Loucy (cell line): ENCODE data around the gene MBP.

Experiments
- H2AFZ ChIP-seq: fragments of 200-600 bp; sonication (generic); 2 replicates; pipeline ENCODE4 v1.6.0; 2016; ENCODE audit warnings: antibody characterized with exemption, mild to moderate bottlenecking, low read length, moderate library complexity
- H3F3A ChIP-seq: fragments of 200-600 bp; 2 replicates; pipeline ENCODE4 v1.6.0; 2016; ENCODE audit warnings: antibody characterized with exemption, low read depth, mild to moderate bottlenecking
- H3K27me3 ChIP-seq: fragments of 200-600 bp; sonication (generic); 2 replicates; pipeline ENCODE4 v1.6.1; 2014; ENCODE audit warnings: low read length, mild to moderate bottlenecking; ENCODE audit not compliant: insufficient read depth, poor library complexity, severe bottlenecking
- H3K36me3 ChIP-seq: fragments of 200-600 bp; sonication (generic); 2 replicates; pipeline ENCODE4 v1.6.1; 2016; ENCODE audit warnings: low read length; ENCODE audit not compliant: insufficient read depth
- H3K4me1 ChIP-seq: fragments of 200-600 bp; sonication (generic); 2 replicates; pipeline ENCODE4 v1.5.1; 2014; ENCODE audit warnings: low read length, mild to moderate bottlenecking; ENCODE audit not compliant: insufficient read depth, poor library complexity, severe bottlenecking
- H3K4me2 ChIP-seq: fragments of 200-600 bp; sonication (generic); 2 replicates; pipeline ENCODE4 v1.6.0; 2014; ENCODE audit warnings: antibody characterized with exemption, low read length, low read depth, mild to moderate bottlenecking; ENCODE audit not compliant: poor library complexity, severe bottlenecking
- H3K4me3 ChIP-seq: fragments of 200-600 bp; sonication (generic); 2 replicates; pipeline ENCODE4 v1.5.1; 2014; ENCODE audit warnings: low read length, mild to moderate bottlenecking, mixed read lengths; ENCODE audit not compliant: poor library complexity, severe bottlenecking
- H3K79me2 ChIP-seq: fragments of 200-600 bp; sonication (generic); 2 replicates; pipeline ENCODE4 v1.6.1; 2014; ENCODE audit warnings: low read length; ENCODE audit not compliant: insufficient read depth
- H3K9ac ChIP-seq: fragments of 200-600 bp; sonication (generic); 2 replicates; pipeline ENCODE4 v1.6.0; 2014; ENCODE audit warnings: mild to moderate bottlenecking, low read depth, low read length, moderate library complexity; ENCODE audit not compliant: poor library complexity, severe bottlenecking
- H3K9me2 ChIP-seq: fragments of 200-600 bp; sonication (generic); replicated peaks from 2 replicates; pipeline ENCODE4 v1.6.1; 2016; ENCODE audit warnings: low read depth, low read length, mixed read lengths
- H3K9me3 ChIP-seq: fragments of 200-600 bp; sonication (generic); 2 replicates; pipeline ENCODE4 v1.6.1; 2014; ENCODE audit warnings: mild to moderate bottlenecking, antibody characterized with exemption, low read length, low read depth; ENCODE audit not compliant: insufficient read depth
- H4K20me1 ChIP-seq: fragments of 200-600 bp; sonication (generic); 2 replicates; pipeline ENCODE4 v1.6.0; 2014; ENCODE audit warnings: antibody characterized with exemption, low read length, mild to moderate bottlenecking; ENCODE audit not compliant: insufficient read depth, poor library complexity, severe bottlenecking
- EZH2phosphoT487 ChIP-seq: fragments of 200-600 bp; IDR thresholded peaks from 2 replicates; pipeline ENCODE4 v1.6.1; 2018; ENCODE audit warnings: antibody characterized with exemption, mild to moderate bottlenecking, moderate library complexity, borderline replicate concordance
- TF ChIP-seq, protein P1 (sequence below): fragments of 200-600 bp; sonication (generic); conservative IDR thresholded peaks from 2 replicates; pipeline ENCODE4 v1.5.1; 2014; ENCODE audit warnings: mild to moderate bottlenecking, antibody characterized with exemption, low read length

Gene MBP

DNA sequence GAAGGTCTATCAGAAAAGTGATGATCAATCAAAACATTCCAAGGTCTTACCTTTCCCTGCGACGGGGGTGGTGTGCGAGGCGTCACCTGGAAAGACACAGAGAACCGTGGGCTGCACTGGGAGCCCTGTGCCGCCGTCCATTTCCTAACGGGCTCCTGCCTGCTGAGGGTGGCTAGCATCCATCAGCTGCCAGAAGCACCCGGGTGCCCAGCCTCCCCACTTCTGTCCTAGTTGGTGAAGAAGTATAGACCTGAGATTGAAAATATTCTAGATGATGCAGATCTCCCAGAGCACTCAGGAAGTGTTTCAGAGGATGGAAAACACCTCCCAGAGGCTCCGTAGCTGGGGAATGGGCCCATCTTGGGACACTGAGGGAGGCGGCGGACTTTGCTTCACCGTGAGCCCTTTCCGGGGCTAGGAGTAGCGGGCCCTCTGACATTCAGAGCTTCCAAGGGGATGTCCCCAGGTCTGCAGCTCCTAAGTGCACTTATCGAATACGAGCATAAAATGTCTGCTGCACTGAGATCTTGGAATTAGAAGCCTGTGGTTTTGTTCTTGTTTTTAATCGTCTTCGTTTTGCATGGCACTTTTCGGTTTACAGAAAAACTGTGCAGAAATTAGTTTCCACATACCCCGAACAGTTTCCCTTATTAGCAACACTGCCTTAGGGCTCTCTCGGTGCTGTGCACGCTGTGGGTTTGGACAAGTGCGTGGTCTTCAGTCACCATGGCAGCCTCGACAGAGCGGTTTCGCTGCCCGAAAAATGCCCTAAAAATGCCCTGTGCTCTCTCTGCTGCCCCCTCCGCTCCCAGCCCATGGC, 143.5 kb downstream of the MBP start:
- Histone ChIP-seq H3F3A (no peaks in the 10 kb centered on the region), H3K4me3 (no peak overlapping the region), H3K27me3 (no peaks in the 10 kb centered on the region), H3K9me2 (no peaks in the 10 kb centered on the region), H3K9me3 (no peaks in the 10 kb centered on the region), H4K20me1 (no peaks in the 10 kb centered on the region), H3K4me1 (peaks cover 3% of the 10 kb centered on the region), H2AFZ (no peak overlapping the region), H3K79me2 (no peaks in the 10 kb centered on the region), H3K36me3 (no peaks in the 10 kb centered on the region), H3K9ac (no peak overlapping the region), H3K4me2 (no peak overlapping the region)
- TF ChIP-seq, protein P1, sequence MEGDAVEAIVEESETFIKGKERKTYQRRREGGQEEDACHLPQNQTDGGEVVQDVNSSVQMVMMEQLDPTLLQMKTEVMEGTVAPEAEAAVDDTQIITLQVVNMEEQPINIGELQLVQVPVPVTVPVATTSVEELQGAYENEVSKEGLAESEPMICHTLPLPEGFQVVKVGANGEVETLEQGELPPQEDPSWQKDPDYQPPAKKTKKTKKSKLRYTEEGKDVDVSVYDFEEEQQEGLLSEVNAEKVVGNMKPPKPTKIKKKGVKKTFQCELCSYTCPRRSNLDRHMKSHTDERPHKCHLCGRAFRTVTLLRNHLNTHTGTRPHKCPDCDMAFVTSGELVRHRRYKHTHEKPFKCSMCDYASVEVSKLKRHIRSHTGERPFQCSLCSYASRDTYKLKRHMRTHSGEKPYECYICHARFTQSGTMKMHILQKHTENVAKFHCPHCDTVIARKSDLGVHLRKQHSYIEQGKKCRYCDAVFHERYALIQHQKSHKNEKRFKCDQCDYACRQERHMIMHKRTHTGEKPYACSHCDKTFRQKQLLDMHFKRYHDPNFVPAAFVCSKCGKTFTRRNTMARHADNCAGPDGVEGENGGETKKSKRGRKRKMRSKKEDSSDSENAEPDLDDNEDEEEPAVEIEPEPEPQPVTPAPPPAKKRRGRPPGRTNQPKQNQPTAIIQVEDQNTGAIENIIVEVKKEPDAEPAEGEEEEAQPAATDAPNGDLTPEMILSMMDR = no peak
- TF ChIP-seq EZH2phosphoT487 = no peak

DNA sequence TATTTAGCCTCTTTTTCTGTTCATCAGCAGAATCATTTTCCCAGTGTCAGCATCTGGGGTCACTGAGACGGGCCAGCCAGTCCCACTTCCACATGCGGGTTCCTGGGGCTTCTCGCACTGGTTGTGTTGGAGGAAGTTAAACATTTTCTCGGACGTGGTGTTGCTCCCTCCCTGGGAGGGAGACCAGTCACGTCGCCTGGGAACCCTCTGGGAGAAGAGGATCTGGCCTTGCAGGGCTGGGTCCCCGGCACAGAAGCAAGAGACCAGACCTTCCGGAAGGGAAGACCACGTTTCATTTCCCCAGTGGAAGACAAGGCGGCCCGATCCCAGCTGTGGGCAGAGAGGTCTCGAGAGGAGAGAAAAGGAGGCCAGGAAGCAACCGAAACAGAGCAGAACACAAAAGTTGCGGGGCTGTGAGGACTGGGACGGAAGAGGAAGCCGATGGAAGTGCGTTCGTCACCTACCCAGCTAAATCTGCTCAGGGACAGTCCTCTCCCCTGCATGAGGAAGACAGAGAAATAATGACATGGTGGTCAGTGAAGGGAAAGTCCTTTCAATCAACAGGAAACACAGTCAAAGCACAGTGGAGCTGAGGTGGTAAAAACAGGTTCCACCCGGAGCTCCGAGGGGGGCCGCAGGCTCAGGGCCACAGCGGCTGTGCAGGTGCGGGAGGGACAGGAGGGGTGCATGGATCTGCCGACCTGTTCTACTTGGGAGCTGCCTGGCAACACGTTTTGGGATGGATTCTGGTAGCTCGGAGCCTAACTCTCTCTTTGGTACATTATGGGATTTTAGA, 144.4 kb downstream of the MBP start:
- H4K20me1 ChIP-seq = no peaks in the 10 kb centered on the region
- H2AFZ ChIP-seq = no peak overlapping the region
- H3K9me3 ChIP-seq = no peaks in the 10 kb centered on the region
- H3F3A ChIP-seq = no peaks in the 10 kb centered on the region
- TF ChIP-seq, protein P1 = no peak
- no peak for TF ChIP-seq EZH2phosphoT487
- H3K36me3 ChIP-seq = no peaks in the 10 kb centered on the region
- H3K4me2 ChIP-seq = no peak overlapping the region
- H3K4me1 ChIP-seq = peaks cover 8% of the 10 kb centered on the region
- no peak overlapping the region for H3K9ac ChIP-seq
- H3K27me3 ChIP-seq = no peaks in the 10 kb centered on the region
- H3K4me3 ChIP-seq = no peak overlapping the region
- H3K9me2 ChIP-seq = no peaks in the 10 kb centered on the region
- no peaks in the 10 kb centered on the region for H3K79me2 ChIP-seq

DNA sequence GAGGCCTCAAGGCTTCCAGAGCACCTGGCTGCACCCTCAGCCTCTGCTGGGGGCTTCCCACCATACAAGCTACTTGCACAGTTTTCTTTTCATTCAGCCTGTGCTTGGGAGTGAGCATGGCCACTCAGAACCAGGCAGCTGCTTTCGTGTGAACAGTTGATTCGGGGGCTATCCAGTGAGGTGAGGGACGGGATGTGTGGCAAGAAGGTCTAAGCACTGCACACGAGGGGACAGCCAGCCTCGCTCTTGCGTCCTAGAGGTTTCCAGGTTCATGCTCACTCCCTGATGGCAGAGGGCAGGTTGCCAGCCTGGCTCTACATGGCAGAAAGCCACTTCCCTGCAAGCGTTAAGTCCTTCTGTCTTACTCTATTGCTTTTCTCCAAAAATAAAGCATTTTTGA, 146.2 kb downstream of the MBP start:
- H3K9me2 ChIP-seq = no peaks in the 10 kb centered on the region
- H3F3A ChIP-seq = no peaks in the 10 kb centered on the region
- no peaks in the 10 kb centered on the region for H3K79me2 ChIP-seq
- no peaks in the 10 kb centered on the region for H3K36me3 ChIP-seq
- TF ChIP-seq, protein P1 = no peak
- no peak for TF ChIP-seq EZH2phosphoT487
- H3K4me2 ChIP-seq = no peak overlapping the region
- no peak overlapping the region for H3K9ac ChIP-seq
- H3K27me3 ChIP-seq = no peaks in the 10 kb centered on the region
- no peak overlapping the region for H3K4me3 ChIP-seq
- peaks cover 22% of the 10 kb centered on the region for H3K4me1 ChIP-seq
- no peak overlapping the region for H2AFZ ChIP-seq
- H3K9me3 ChIP-seq = no peaks in the 10 kb centered on the region
- no peaks in the 10 kb centered on the region for H4K20me1 ChIP-seq
